Measurements from ENCODE around the gene MOGAT3.

Gene MOGAT3

GRCh38 chr7:101240226-101241014, 39.6 kb upstream of the MOGAT3 start:
- Histone ChIP-seq H3K27ac (ENCODE audit: insufficient read depth, low read depth, low read length, poor library complexity, severe bottlenecking) (no peak overlapping the region), H3K4me1 (ENCODE audit: control insufficient read depth, insufficient read depth, low read length) (peaks cover 8% of the 10 kb centered on the region), H3K27me3 (ENCODE audit: control insufficient read depth, insufficient read depth, low read length, poor library complexity, severe bottlenecking) (no peaks in the 10 kb centered on the region), H3K4me3 (ENCODE audit: insufficient read depth, low read depth, low read length) (no peak overlapping the region), H3K36me3 (ENCODE audit: control insufficient read depth, insufficient read depth, low read length) (peaks cover 4% of the 10 kb centered on the region), H3K9me3 (ENCODE audit: control insufficient read depth, low read length) (no peaks in the 10 kb centered on the region)
- 94 to 95% methylated on average over 32 of the region's 32 CpGs for WGBS, 2 experiments

- no peak overlapping the region for H3K27ac ChIP-seq (ENCODE audit: insufficient read depth, low read depth, low read length, poor library complexity, severe bottlenecking)
- WGBS, 2 experiments, result 93 to 95% methylated on average over 9 of the region's 9 CpGs
- H3K4me3 ChIP-seq (ENCODE audit: insufficient read depth, low read depth, low read length), result no peak overlapping the region
- no peaks in the 10 kb centered on the region for H3K27me3 ChIP-seq (ENCODE audit: control insufficient read depth, insufficient read depth, low read length, poor library complexity, severe bottlenecking)
- peaks cover 8% of the 10 kb centered on the region for H3K4me1 ChIP-seq (ENCODE audit: control insufficient read depth, insufficient read depth, low read length)
- peaks cover 4% of the 10 kb centered on the region for H3K36me3 ChIP-seq (ENCODE audit: control insufficient read depth, insufficient read depth, low read length)
- H3K9me3 ChIP-seq (ENCODE audit: control insufficient read depth, low read length), result no peaks in the 10 kb centered on the region
These were observed 39.0 kb upstream of the MOGAT3 start for GRCh38 chr7:101239951-101240220.

DNA sequence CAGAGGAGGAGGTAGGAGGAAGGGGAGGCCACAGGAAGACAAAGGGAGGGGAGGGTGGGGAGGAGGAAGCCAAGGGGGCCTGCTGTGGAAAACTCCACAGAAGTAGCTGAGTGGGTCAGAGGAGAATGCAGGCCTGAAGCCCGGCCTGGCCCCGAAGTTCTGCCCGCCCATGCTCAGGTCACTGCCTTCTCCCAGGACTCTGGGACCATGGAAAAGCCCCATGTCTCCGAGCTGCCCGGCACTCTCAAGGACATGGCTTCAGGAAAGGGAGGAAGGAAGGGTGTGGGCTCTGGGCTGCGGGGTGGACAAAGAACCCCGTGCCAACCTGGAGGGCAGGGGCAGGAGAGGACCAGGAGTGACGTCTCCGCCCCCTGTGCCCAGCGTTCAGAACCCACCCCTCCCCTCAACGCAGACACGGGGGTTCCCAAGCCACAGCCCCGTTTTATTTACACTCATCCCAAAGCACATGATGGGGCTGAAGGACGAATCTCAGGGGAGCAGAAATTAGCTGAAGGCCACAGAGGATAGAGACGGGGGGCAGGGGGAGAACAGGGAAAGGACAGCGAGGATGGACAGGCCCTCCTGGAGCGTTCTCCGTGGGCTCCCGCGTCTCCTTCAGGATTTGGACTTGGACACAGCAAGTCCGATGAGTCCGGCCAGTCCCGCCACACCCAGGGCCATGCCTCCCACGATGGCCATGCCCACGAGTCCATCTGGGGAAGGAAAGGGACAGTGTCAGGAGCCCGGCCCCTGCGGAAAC, 38.5 kb upstream of the MOGAT3 start:
- Histone ChIP-seq H3K27ac (ENCODE audit: insufficient read depth, low read depth, low read length, poor library complexity, severe bottlenecking) (no peak overlapping the region), H3K36me3 (ENCODE audit: control insufficient read depth, insufficient read depth, low read length) (peaks cover 4% of the 10 kb centered on the region), H3K27me3 (ENCODE audit: control insufficient read depth, insufficient read depth, low read length, poor library complexity, severe bottlenecking) (no peaks in the 10 kb centered on the region), H3K9me3 (ENCODE audit: control insufficient read depth, low read length) (no peaks in the 10 kb centered on the region), H3K4me1 (ENCODE audit: control insufficient read depth, insufficient read depth, low read length) (peaks cover 8% of the 10 kb centered on the region), H3K4me3 (ENCODE audit: insufficient read depth, low read depth, low read length) (no peak overlapping the region)
- 89 to 92% methylated on average over 27 of the region's 27 CpGs for WGBS, 2 experiments

GRCh38 chr7:101238226-101239182, 37.7 kb upstream of the MOGAT3 start:
- H3K27me3 ChIP-seq (ENCODE audit: control insufficient read depth, insufficient read depth, low read length, poor library complexity, severe bottlenecking), result no peaks in the 10 kb centered on the region
- H3K27ac ChIP-seq (ENCODE audit: insufficient read depth, low read depth, low read length, poor library complexity, severe bottlenecking), result no peak overlapping the region
- no peaks in the 10 kb centered on the region for H3K9me3 ChIP-seq (ENCODE audit: control insufficient read depth, low read length)
- 84 to 86% methylated on average over 28 of the region's 28 CpGs for WGBS, 2 experiments
- H3K4me3 ChIP-seq (ENCODE audit: insufficient read depth, low read depth, low read length), result no peak overlapping the region
- peaks cover 4% of the 10 kb centered on the region for H3K36me3 ChIP-seq (ENCODE audit: control insufficient read depth, insufficient read depth, low read length)
- peaks cover 8% of the 10 kb centered on the region for H3K4me1 ChIP-seq (ENCODE audit: control insufficient read depth, insufficient read depth, low read length)

DNA sequence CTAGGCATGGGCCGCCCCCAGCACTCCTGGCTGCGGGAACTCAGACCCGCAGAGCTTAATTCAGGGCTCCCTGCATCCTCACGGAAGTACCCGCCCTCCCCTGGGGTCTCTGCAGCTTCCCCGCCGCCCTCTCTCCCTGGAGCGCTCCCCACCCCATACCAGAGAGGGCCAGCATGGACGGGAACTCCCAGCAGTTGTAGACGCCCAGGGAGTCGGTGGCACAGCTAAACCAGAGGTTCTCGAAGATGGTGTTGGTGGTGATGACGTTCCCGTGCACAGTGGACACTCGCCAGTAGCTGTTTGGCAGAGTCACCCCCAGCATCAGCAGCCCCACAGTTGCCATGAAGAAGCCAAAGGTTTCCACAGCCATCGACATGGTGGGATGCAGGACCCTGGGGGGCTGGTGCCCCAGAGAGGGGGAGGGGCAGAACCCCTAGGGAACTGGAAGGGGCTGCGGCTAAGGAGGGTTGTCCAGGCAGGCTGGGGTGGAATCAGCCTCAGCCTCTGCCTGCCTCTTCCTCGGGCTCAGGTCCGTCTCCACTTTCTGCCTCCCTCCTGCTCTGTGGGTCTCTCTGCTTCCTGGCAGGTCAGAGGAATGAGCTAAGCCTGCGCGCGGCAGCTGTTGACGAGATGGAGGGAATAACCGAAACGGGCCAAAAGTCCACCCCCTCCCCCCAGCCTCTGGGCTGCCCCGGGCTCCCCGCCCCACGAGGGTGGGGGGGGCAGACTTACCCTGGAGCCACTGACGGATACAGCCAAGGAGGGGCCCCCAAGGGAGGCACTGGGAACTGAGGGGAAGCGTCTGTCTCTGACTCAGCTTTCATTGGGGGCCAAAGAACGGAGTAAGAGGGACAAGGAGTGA, 36.6 kb upstream of the MOGAT3 start, which contains the start of gene CLDN15:
Gene CLDN15 (minus strand): TSS at position 597 of the 862 bp plus-strand sequence. CDS start 221 bp downstream, at position 376.
- H3K4me1 ChIP-seq (ENCODE audit: control insufficient read depth, insufficient read depth, low read length), result peaks cover 12% of the 10 kb centered on the region
- no peak within 1 kb of the TSS for H3K4me3 ChIP-seq (ENCODE audit: insufficient read depth, low read depth, low read length)
- H3K36me3 ChIP-seq (ENCODE audit: control insufficient read depth, insufficient read depth, low read length), result peaks cover 4% of the 10 kb centered on the region
- WGBS, 2 experiments, result 85 to 88% methylated on average over 31 of the region's 31 CpGs
- H3K27me3 ChIP-seq (ENCODE audit: control insufficient read depth, insufficient read depth, low read length, poor library complexity, severe bottlenecking), result peaks cover 4% of the 10 kb centered on the region
- no peak within 1 kb of the TSS for H3K27ac ChIP-seq (ENCODE audit: insufficient read depth, low read depth, low read length, poor library complexity, severe bottlenecking)
- H3K9me3 ChIP-seq (ENCODE audit: control insufficient read depth, low read length), result no peaks in the 10 kb centered on the region

GRCh38 chr7:101236292-101236835, 35.5 kb upstream of the MOGAT3 start:
- H3K36me3 ChIP-seq (ENCODE audit: control insufficient read depth, insufficient read depth, low read length), result peaks cover 4% of the 10 kb centered on the region
- no peaks in the 10 kb centered on the region for H3K9me3 ChIP-seq (ENCODE audit: control insufficient read depth, low read length)
- WGBS, 2 experiments, result 95% methylated on average over 21 of the region's 21 CpGs
- peaks cover 5% of the 10 kb centered on the region for H3K27me3 ChIP-seq (ENCODE audit: control insufficient read depth, insufficient read depth, low read length, poor library complexity, severe bottlenecking)
- H3K4me1 ChIP-seq (ENCODE audit: control insufficient read depth, insufficient read depth, low read length), result peaks cover 22% of the 10 kb centered on the region
- H3K4me3 ChIP-seq (ENCODE audit: insufficient read depth, low read depth, low read length), result no peak overlapping the region
- no peak overlapping the region for H3K27ac ChIP-seq (ENCODE audit: insufficient read depth, low read depth, low read length, poor library complexity, severe bottlenecking)

- H3K27me3 ChIP-seq (ENCODE audit: control insufficient read depth, insufficient read depth, low read length, poor library complexity, severe bottlenecking), result peaks cover 5% of the 10 kb centered on the region
- H3K36me3 ChIP-seq (ENCODE audit: control insufficient read depth, insufficient read depth, low read length), result peaks cover 4% of the 10 kb centered on the region
- no peak overlapping the region for H3K4me3 ChIP-seq (ENCODE audit: insufficient read depth, low read depth, low read length)
- WGBS, 2 experiments, result 84 to 88% methylated on average over 9 of the region's 9 CpGs
- H3K4me1 ChIP-seq (ENCODE audit: control insufficient read depth, insufficient read depth, low read length), result peaks cover 22% of the 10 kb centered on the region
- H3K27ac ChIP-seq (ENCODE audit: insufficient read depth, low read depth, low read length, poor library complexity, severe bottlenecking), result no peak overlapping the region
- no peaks in the 10 kb centered on the region for H3K9me3 ChIP-seq (ENCODE audit: control insufficient read depth, low read length)
These were observed 34.7 kb upstream of the MOGAT3 start for GRCh38 chr7:101235522-101235921.

DNA sequence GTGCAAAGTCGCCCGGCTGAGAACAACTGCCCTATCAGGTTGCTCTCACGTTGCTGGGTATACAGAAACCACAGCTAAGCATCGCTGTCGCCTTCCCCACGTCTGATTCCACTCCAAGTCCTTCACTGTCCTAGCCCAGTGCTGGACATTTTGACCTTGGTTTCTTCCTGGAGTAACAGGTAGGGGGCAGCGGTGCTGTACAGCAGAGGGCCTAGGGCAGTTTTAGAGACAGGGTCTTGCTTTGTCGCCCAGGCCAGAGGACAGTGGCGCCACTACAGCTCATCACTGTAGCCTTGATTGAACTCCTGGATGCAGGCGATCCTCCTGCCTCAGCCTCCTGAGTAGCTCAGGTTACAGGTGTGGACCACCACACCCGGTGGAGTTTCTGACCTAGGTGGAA, 34.2 kb upstream of the MOGAT3 start:
- Histone ChIP-seq H3K36me3 (ENCODE audit: control insufficient read depth, insufficient read depth, low read length) (peaks cover 4% of the 10 kb centered on the region), H3K27me3 (ENCODE audit: control insufficient read depth, insufficient read depth, low read length, poor library complexity, severe bottlenecking) (peaks cover 5% of the 10 kb centered on the region), H3K4me3 (ENCODE audit: insufficient read depth, low read depth, low read length) (no peak overlapping the region), H3K27ac (ENCODE audit: insufficient read depth, low read depth, low read length, poor library complexity, severe bottlenecking) (no peak overlapping the region), H3K9me3 (ENCODE audit: control insufficient read depth, low read length) (no peaks in the 10 kb centered on the region), H3K4me1 (ENCODE audit: control insufficient read depth, insufficient read depth, low read length) (peaks cover 22% of the 10 kb centered on the region)
- WGBS, 2 experiments, result 78 to 79% methylated on average over 11 of the region's 11 CpGs

DNA sequence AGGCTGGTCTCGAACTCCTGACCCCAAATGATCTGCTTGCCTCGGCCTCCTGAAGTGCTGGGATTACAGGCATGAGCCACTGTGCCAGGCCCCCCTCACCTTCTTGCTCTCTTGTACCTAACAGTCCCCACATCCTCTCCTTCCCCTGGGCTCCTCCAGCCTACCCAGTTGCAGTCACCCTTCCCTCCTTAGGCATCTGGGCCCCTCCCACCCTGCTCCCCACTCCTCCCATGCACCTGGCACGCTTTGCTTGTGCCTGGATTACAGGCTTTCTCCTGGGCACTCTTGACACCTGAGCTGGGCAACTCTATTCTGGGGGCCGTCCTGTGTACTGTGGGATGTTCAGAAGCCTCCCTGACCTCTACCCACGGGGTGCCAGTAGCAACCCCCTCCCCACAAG, 33.8 kb upstream of the MOGAT3 start:
- Histone ChIP-seq H3K36me3 (ENCODE audit: control insufficient read depth, insufficient read depth, low read length) (peaks cover 4% of the 10 kb centered on the region), H3K9me3 (ENCODE audit: control insufficient read depth, low read length) (no peaks in the 10 kb centered on the region), H3K27me3 (ENCODE audit: control insufficient read depth, insufficient read depth, low read length, poor library complexity, severe bottlenecking) (peaks cover 5% of the 10 kb centered on the region), H3K4me3 (ENCODE audit: insufficient read depth, low read depth, low read length) (no peak overlapping the region), H3K4me1 (ENCODE audit: control insufficient read depth, insufficient read depth, low read length) (peaks cover 22% of the 10 kb centered on the region), H3K27ac (ENCODE audit: insufficient read depth, low read depth, low read length, poor library complexity, severe bottlenecking) (no peak overlapping the region)
- 87 to 89% methylated on average over 5 of the region's 5 CpGs for WGBS, 2 experiments
